Caco-2 (cell line): ENCODE measurements around the gene SH2D3C. TPM values are rescaled to one million over a fixed set of nuclear protein-coding genes. Genes with fewer than 3 reads are reported as not detected.

Experiments used
- BruUV-seq: library from RNA; stranded (reverse); fragments of 400-500 nt; replicated peaks from 2 replicates; lab custom pipeline; 2021; lab: Mats Ljungman, UMichigan
- CTCF ChIA-PET: fragments of 300-600 bp; sonication (Branson Sonifier 250); formaldehyde crosslinking; loops from one replicate; lab custom pipeline; 2022; ENCODE audit warnings: antibody characterized with exemption; lab: Charles Lee
- POLR2A ChIA-PET: fragments of 300-600 bp; sonication (Branson Sonifier 250); formaldehyde crosslinking; loops from one replicate; lab custom pipeline; 2022; ENCODE audit warnings: antibody characterized with exemption; lab: Charles Lee
- DNase-seq, 2 experiments: peaks; one replicate each; pipeline versions ENCODE4 v3.0.0 to v3.0.0-alpha.2; 2020 to 2022
- H3K27me3 ChIP-seq: replicated peaks from 2 replicates; pipeline ENCODE4 v1.6.0; 2011; ENCODE audit warnings: low read length; ENCODE audit not compliant: control insufficient read depth, insufficient read depth
- H3K36me3 ChIP-seq: 2 replicates; pipeline ENCODE4 v1.5.1; 2011; ENCODE audit warnings: low read length; ENCODE audit not compliant: control insufficient read depth, insufficient read depth
- H3K4me1 ChIP-seq: fragments of 250-450 bp; sonication (Bioruptor Pico); 2 replicates; pipeline ENCODE4 v1.5.1; 2020; ENCODE audit warnings: mild to moderate bottlenecking
- H3K4me3 ChIP-seq: 2 replicates; pipeline ENCODE4 v1.5.1; 2011; ENCODE audit warnings: low read depth, mild to moderate bottlenecking, control low read depth, low read length
- H3K9me3 ChIP-seq: fragments of 250-450 bp; sonication (Bioruptor Pico); 2 replicates; pipeline ENCODE4 v1.5.1; 2020; ENCODE audit warnings: mild to moderate bottlenecking, moderate library complexity
- H3K27ac Mint-ChIP-seq: one replicate; pipeline ENCODE4 v1.8.0; 2022; ENCODE audit warnings: mixed read lengths; ENCODE audit not compliant: unreplicated experiment
- H3K27me3 Mint-ChIP-seq: one replicate; pipeline ENCODE4 v1.8.0; 2022; ENCODE audit warnings: mixed read lengths; ENCODE audit not compliant: insufficient read depth, unreplicated experiment
- H3K36me3 Mint-ChIP-seq: one replicate; pipeline ENCODE4 v1.8.0; 2022; ENCODE audit warnings: mild to moderate bottlenecking, mixed read lengths; ENCODE audit not compliant: insufficient read depth, unreplicated experiment
- H3K4me1 Mint-ChIP-seq: one replicate; pipeline ENCODE4 v1.8.0; 2022; ENCODE audit warnings: low read depth, mixed read lengths; ENCODE audit not compliant: unreplicated experiment
- H3K4me3 Mint-ChIP-seq: one replicate; pipeline ENCODE4 v1.8.0; 2022; ENCODE audit warnings: mild to moderate bottlenecking, moderate library complexity, mixed read lengths; ENCODE audit not compliant: unreplicated experiment
- H3K9me3 Mint-ChIP-seq: one replicate; pipeline ENCODE4 v1.8.0; 2022; ENCODE audit warnings: mixed read lengths; ENCODE audit not compliant: unreplicated experiment
- intact Hi-C: fragments of 100-400 bp; cut with micrococcal nuclease; formaldehyde crosslinking; loops from one replicate; pipeline ENCODE4 v1.10.0; 2022; ENCODE audit not compliant: unreplicated experiment
- total RNA-seq: library from RNA; stranded (reverse); gene quantifications from 2 replicates; pipeline ENCODE4 v1.2.3, GENCODE V29; 2022
- TF ChIP-seq, protein P1 (sequence below), 2 experiments: fragments of 200-600 bp in 1 of 2; IDR thresholded peaks; 1 replicate in 1 of 2; 2 replicates in 1 of 2; pipeline versions ENCODE4 v1.5.1 to v1.8.0; 2011 to 2022; ENCODE audit warnings: antibody characterized with exemption in 1 of 2, control low read depth in 1 of 2, inconsistent platforms in 1 of 2, low read depth in 1 of 2, low read length in 1 of 2, mild to moderate bottlenecking in 1 of 2, moderate library complexity in 1 of 2; ENCODE audit not compliant: insufficient read depth in 1 of 2, severe bottlenecking in 1 of 2, unreplicated experiment in 1 of 2

SH2D3C gene
- total RNA-seq, 1 experiment from 2014 or later: 0.34 TPM

GRCh38 chr9:127817881-127818434 lies 39.5 kb upstream of the SH2D3C start:
- no peaks in the 10 kb centered on the region for H3K9me3 Mint-ChIP-seq
- peaks cover 8% of the 10 kb centered on the region for H3K36me3 Mint-ChIP-seq
- TF ChIP-seq, protein P1, sequence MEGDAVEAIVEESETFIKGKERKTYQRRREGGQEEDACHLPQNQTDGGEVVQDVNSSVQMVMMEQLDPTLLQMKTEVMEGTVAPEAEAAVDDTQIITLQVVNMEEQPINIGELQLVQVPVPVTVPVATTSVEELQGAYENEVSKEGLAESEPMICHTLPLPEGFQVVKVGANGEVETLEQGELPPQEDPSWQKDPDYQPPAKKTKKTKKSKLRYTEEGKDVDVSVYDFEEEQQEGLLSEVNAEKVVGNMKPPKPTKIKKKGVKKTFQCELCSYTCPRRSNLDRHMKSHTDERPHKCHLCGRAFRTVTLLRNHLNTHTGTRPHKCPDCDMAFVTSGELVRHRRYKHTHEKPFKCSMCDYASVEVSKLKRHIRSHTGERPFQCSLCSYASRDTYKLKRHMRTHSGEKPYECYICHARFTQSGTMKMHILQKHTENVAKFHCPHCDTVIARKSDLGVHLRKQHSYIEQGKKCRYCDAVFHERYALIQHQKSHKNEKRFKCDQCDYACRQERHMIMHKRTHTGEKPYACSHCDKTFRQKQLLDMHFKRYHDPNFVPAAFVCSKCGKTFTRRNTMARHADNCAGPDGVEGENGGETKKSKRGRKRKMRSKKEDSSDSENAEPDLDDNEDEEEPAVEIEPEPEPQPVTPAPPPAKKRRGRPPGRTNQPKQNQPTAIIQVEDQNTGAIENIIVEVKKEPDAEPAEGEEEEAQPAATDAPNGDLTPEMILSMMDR (IDR thresholded peaks at IDR 0.05; ENCODE audit: insufficient read depth in 1 of 2, low read depth in 1 of 2, low read length in 1 of 2, severe bottlenecking in 1 of 2, unreplicated experiment in 1 of 2): no peak
- Histone ChIP-seq H3K36me3 (peaks cover 1% of the 10 kb centered on the region; the same call in 1 of the 2 replicates), H3K4me1 (no peaks in the 10 kb centered on the region), H3K9me3 (no peaks in the 10 kb centered on the region), H3K27me3 (no peaks in the 10 kb centered on the region), H3K4me3 (no peak overlapping the region)
- BruUV-seq: no TSS peak
- H3K27me3 Mint-ChIP-seq: no peaks in the 10 kb centered on the region
- no peak for DNase-seq
- H3K4me1 Mint-ChIP-seq: no peaks in the 10 kb centered on the region
- no peak overlapping the region for H3K4me3 Mint-ChIP-seq
- H3K27ac Mint-ChIP-seq: no peak overlapping the region
- ChIA-PET POLR2A (no interaction called here), CTCF (interaction anchor here (0.5 to 0.6 kb wide), 2 partner anchors 52 to 463 kb away, joined by 6 to 7 read pairs; no protein-coding TSS in a partner anchor)
- intact Hi-C loops: no loop called here

DNA sequence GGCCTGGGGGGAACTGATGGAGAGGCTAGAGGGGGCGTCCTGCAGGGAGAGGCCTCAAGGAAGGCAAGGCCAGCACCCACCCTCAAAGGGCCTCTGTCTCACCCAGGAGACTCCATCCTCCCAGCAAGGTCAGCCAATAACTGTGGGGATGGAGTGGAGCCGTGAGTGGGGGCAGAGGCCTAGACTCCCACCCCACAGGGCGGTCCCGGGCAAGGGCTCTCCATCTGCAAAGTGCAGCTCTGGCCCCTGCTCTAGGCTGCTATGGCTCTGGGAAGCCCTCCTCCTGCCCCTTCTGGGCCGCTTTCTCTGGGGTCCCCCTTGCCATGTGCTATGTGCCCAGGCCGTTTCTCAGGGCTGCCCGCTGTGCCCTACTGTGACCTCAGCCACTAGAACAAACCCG lies 38.3 kb upstream of the SH2D3C start:
- POLR2A ChIA-PET: no interaction called here
- Mint-ChIP-seq H3K36me3 (peaks cover 19% of the 10 kb centered on the region), H3K4me3 (no peak overlapping the region), H3K9me3 (no peaks in the 10 kb centered on the region), H3K27me3 (no peaks in the 10 kb centered on the region), H3K4me1 (no peaks in the 10 kb centered on the region), H3K27ac (no peak overlapping the region)
- H3K36me3 ChIP-seq: peaks cover 1% of the 10 kb centered on the region; the same call in 1 of the 2 replicates
- BruUV-seq: no TSS peak
- H3K4me1 ChIP-seq: no peaks in the 10 kb centered on the region
- no peak overlapping the region for H3K4me3 ChIP-seq
- no peaks in the 10 kb centered on the region for H3K9me3 ChIP-seq
- CTCF ChIA-PET: no interaction called here
- TF ChIP-seq, protein P1 (IDR thresholded peaks at IDR 0.05; ENCODE audit: insufficient read depth in 1 of 2, low read depth in 1 of 2, low read length in 1 of 2, severe bottlenecking in 1 of 2, unreplicated experiment in 1 of 2): no peak
- DNase-seq: no peak
- H3K27me3 ChIP-seq: no peaks in the 10 kb centered on the region
- intact Hi-C loops: no loop called here

GRCh38 chr9:127816362-127816725 lies 37.9 kb upstream of the SH2D3C start:
- Mint-ChIP-seq H3K36me3 (peaks cover 23% of the 10 kb centered on the region), H3K27me3 (no peaks in the 10 kb centered on the region), H3K4me3 (no peak overlapping the region), H3K9me3 (no peaks in the 10 kb centered on the region), H3K27ac (no peak overlapping the region), H3K4me1 (no peaks in the 10 kb centered on the region)
- no peaks in the 10 kb centered on the region for H3K4me1 ChIP-seq
- BruUV-seq: no TSS peak
- TF ChIP-seq, protein P1 (IDR thresholded peaks at IDR 0.05; ENCODE audit: insufficient read depth in 1 of 2, low read depth in 1 of 2, low read length in 1 of 2, severe bottlenecking in 1 of 2, unreplicated experiment in 1 of 2): no peak
- ChIA-PET CTCF (no interaction called here), POLR2A (no interaction called here)
- intact Hi-C loops: no loop called here
- H3K27me3 ChIP-seq: no peaks in the 10 kb centered on the region
- DNase-seq: no peak
- peaks cover 1% of the 10 kb centered on the region; the same call in 1 of the 2 replicates for H3K36me3 ChIP-seq
- H3K9me3 ChIP-seq: no peaks in the 10 kb centered on the region
- H3K4me3 ChIP-seq: no peak overlapping the region
